HTR-8/SVneo (cell line): ENCODE results near the gene CARD6.
"Not testable (repeated sequence)": the region's sequence is repeated elsewhere in the genome, so short reads cannot be mapped to it uniquely, and the experiment has no call there.

Experiments used
- DNase-seq: peaks from one replicate; pipeline ENCODE4 v3.0.0; 2011; ENCODE audit warnings: low spot score, mixed read lengths; ENCODE audit not compliant: insufficient read length
- FAIRE-seq: peaks from 2 replicates; lab custom pipeline; 2011; peaks lifted over from hg19 to GRCh38; lab: Jason Lieb, UNC

The CARD6 gene

DNA sequence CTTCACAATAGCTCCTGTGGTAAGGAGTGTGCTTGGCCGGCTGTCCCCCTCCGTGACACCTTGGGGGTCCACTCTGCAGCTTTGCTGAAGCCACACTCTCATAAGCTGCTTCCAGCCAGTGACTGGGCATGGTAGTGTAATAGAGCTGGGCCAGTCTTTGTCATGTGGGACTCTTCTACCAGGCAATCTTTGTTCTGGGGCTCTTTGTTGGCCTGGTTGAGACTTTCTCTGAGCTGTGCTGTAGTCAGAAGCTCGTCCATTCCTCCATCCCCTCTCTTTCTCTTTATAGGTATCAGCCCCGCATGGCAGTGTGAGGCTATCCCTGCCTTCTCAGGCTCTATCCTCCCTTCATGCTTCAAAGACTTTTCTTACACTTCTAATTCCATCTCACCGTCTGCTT, 25.7 kb downstream of the CARD6 start:
- DNase-seq (no peak), FAIRE-seq (no peak)

GRCh38 chr5:40869384-40869783, 28.2 kb downstream of the CARD6 start:
- DNase-seq, result no peak
- no peak for FAIRE-seq

GRCh38 chr5:40871177-40871576, 30.0 kb downstream of the CARD6 start:
- FAIRE-seq, result no peak
- no peak for DNase-seq

DNA sequence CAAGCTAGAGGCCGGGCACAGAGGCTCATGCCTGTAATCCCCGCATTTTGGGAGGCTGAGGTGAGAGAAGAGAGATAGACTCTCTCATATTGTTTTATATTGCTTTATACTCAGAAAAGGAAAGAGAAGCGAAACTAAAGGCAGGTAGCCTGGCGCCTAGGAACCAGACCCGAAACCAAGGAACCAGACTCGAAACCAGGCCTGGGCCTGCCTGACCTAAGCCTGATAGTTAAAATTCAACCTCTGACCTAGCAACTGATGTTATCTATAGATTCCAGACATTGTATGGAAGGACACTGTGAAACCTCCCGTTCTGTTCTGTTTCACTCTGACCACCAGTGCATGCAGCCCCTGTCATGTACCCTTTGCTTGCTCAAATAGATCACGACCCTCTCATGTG, 31.1 kb downstream of the CARD6 start:
- not testable (repeated sequence) for DNase-seq, FAIRE-seq

DNA sequence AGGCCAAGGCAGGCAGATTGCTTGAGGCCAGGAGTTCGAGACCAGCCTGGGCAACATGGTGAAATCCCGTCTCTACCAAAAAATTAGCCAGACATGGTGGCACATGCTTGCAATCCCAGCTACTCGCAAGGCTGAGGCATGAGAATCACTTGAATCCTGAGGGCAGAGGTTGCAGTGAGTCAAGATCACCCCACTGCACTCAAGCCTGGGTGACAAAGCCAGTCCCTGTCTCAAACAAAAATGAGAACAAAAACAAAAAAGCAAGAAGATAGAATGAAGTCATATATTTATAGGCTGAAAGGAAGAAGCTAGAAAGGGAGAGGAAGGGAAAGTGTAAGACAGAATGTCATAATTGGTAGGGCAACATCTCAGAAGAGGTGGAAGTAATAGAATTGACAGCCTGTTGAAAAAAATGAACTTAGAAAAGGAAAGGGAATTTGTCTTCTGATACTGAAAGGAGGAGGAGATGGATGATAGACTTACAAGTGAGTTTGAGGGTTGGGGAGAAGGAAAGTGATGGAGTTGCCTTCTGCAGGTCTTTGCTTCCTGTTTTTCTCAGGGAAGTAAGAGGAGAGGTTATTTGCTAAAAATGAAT, 32.2 kb downstream of the CARD6 start:
- DNase-seq (no peak), FAIRE-seq (no peak)

DNA sequence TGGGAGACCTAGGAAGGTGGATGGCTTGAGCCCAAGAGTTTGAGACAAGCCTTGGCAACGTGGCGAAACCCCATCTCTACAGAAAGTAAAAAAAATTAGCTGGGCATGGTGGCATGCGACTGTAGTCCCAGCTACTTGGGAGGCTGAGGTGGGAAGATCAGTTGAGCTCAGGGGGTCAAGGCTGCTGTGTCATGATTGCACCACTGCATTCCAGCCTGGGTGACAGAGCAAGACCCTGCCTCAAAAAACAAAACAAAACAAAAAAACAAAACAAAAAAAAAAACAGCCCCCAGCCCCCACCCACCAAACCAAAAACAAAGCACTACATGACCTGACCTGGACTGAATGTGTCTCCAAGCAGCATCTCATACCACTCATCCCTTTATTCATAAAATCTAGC, 34.8 kb downstream of the CARD6 start:
- DNase-seq (no peak), FAIRE-seq (no peak)

GRCh38 chr5:40877371-40877988, 36.3 kb downstream of the CARD6 start:
- DNase-seq (no peak), FAIRE-seq (peak; percentile 13)

- DNase-seq, result peak; percentile 70
- no peak for FAIRE-seq
These were observed 38.2 kb downstream of the CARD6 start for GRCh38 chr5:40879163-40879942.

DNA sequence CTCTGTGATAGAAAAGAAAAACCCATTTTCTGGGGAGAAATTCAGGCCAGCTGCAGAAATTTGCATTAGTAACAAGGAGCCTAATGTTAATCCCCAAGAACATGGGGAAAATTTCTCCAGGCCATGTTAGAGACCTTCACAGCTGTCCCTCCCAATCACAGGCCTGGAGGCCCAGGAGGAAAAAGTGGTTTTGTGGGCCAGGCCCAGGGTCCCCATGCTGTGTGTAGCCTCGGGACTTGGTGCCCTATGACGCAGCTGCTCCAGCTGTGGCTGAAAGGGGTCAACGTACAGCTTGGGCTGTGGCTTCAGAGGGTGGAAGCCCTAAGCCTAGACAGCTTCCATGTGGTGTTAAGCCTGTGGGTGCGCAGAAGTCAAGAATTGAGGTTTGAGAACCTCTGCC, 41.1 kb downstream of the CARD6 start:
- DNase-seq (no peak), FAIRE-seq (no peak)

DNA sequence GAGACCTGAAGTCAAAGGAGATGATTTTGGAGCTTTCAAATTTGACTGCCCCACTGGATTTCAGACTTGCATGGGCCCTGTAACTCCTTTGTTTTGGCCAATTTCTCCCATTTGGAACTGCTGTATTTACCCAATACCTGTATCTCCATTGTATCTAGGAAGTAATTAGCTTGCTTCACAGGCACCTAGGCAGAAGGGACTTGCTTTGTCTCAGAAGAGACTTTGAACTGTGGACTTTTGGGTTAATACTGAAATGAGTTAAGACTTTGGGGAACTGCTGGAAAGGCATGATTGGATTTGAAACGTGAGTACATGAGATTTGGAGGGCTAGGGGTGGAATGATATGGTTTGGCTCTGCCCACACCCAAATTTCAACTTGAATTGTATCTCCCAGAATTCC, 41.9 kb downstream of the CARD6 start:
- FAIRE-seq, result not testable (repeated sequence)

DNA sequence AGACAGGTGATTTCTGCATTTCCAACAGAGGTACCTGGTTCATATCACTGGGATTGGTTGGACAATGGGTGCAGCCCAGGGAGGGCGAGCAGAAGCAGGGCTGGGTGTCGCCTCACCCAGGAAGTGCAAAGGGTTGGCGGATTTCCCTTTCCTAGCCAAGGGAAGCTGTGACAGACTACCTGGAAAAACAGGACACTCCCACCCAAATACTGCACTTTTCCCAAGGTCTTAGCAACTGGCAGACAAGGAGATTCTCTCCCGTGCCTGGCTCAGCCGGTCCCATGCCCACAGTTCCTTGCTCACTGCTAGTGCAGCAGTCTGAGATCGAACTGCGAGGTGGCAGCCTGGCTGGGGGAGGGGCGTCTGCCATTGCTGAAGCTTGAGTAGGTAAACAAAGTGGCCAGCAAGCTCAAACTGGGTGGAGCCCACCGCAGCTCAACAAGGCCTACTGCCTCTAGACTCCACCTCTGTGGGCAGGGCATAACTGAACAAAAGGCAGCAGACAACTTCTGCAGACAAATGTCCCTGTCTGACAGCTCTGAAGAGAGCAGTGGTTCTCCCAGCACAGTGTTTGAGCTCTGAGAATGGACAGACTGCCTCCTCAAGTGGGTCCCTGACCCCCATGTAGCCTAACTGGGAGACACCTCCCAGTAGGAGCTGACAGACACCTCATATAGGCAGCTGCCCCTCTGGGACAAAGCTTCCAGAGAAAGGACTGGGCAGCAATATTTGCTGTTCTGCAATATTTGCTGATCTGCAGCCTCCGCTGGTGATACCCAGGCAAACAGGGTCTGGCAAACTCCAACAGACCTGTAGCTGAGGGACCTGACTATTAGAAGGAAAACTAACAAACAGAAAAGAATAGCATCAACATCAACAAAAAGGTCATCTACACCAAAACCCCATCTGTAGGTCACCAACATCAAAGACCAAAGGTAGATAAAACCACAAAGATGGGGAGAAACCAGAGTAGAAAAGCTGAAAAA, 54.6 kb downstream of the CARD6 start:
- FAIRE-seq, DNase-seq: not testable (repeated sequence)

More for the DNA sequence above, 41.9 kb downstream of the CARD6 start:
- not testable (repeated sequence) for DNase-seq

DNA sequence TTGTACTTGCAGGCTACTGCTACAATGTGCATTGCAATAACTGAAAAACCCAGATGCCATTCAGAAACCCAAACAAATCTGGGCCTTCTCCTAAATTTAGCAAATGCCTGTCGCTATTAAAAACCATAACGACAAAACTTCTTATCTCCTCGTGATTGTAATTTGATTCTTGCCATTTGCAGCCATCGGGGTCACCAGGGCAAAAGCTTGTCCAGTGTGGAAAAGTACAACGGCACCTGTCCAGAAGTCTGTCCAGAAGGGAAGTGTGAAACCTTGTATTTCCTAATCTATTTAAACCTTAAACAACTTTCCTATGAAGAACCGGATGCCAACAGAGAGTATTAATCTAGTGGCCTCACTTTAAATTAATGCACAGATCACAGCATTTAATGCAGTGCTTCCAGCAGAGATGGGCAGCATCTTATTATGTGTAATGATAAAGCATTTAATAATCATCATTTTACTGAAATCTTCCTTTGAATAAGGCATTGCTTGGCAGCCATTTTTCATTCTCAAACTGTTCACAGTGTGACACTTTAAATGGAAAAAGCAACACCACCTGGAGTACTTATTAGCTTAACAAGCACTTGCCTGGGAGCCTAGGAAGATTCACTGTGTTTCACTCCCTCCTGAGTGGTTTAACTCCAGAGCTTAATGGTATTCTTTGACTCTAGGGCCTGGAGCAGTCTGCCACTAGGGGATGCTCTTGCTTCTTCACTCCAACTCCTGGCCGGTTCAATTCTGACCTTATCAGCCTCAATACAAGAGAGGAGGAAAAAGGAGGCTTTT, 63.2 kb downstream of the CARD6 start:
- FAIRE-seq (peak; percentile 13), DNase-seq (peak; percentile 83)

DNA sequence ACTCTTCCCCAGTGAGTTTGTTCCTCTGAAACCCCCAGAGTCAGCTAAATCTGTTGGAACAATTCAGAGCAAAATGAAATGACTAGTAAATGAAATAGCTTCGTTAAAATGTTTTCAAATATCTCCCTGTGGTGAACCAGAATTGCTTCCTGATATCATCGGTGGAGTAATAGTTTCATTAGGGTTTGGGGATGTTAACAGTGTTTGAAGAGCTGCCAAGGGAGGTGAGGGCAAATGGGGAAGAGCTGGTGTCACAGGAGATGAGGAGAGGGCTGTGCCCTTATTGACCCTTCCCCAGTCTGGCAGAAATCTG, 63.8 kb downstream of the CARD6 start:
- FAIRE-seq, result peak; percentile 40
- no peak for DNase-seq

- FAIRE-seq (peak; percentile 55), DNase-seq (no peak)
These were observed 65.2 kb downstream of the CARD6 start for GRCh38 chr5:40906351-40906751.

- no peak for DNase-seq
- FAIRE-seq, result no peak
These were observed 68.1 kb downstream of the CARD6 start, which contains the start of gene C7 for GRCh38 chr5:40909264-40909663. TSS of gene C7 (plus strand) at chr5:40909497. CDS start at chr5:40909611, 114 bp downstream.

DNA sequence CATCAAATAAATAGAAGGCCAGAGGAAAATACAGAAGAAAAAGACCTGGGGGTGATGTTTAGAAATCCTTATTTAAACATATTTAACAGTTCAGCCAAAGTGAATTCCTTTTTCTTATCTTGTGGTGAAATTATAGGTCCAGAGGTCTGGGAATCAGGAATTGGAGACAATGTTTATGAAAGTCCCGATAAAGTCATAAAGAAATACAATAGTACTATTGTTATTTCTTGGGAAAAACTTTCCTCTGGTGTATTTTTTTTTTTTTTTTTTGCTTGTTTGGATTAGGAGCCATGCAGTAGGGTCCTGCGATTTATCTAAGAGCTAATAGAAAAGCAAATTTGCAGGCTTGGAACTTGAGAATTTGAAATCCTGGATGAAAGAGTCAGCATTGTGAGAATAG, 68.6 kb downstream of the CARD6 start:
- FAIRE-seq (no peak), DNase-seq (no peak)
